GM18520 (cell line): ENCODE data around the gene PDE4D.
"Not testable (repeated sequence)": the region's sequence is repeated elsewhere in the genome, so short reads cannot be mapped to it uniquely, and the experiment has no call there.

Source experiments
- ATAC-seq: cut with Tn5 transposase; IDR thresholded peaks from one replicate; pipeline ENCODE4 v1.9.1; 2021; ENCODE audit not compliant: unreplicated experiment

Gene PDE4D

GRCh38 chr5:59800347-59800893 is 93.1 kb downstream of the PDE4D start:
- ATAC-seq, result no peak

- ATAC-seq, result peak; percentile 33
These were observed 93.7 kb downstream of the PDE4D start for GRCh38 chr5:59799668-59800346.

GRCh38 chr5:59798862-59799667 is 94.5 kb downstream of the PDE4D start:
- peak; percentile 54 for ATAC-seq

- ATAC-seq, result no peak
These were observed 98.4 kb downstream of the PDE4D start for GRCh38 chr5:59795141-59795540.

GRCh38 chr5:59792983-59793585 is 100.4 kb downstream of the PDE4D start:
- ATAC-seq, result no peak

GRCh38 chr5:59791617-59792016 is 101.9 kb downstream of the PDE4D start:
- ATAC-seq, result no peak

GRCh38 chr5:59790776-59791475 is 102.6 kb downstream of the PDE4D start:
- ATAC-seq, result peak; percentile 9

- peak; percentile 60 for ATAC-seq
These were observed 103.2 kb downstream of the PDE4D start for GRCh38 chr5:59790376-59790775.

GRCh38 chr5:59789894-59790293 is 103.6 kb downstream of the PDE4D start:
- ATAC-seq, result no peak

GRCh38 chr5:59789197-59789596 is 104.3 kb downstream of the PDE4D start:
- ATAC-seq, result no peak

- no peak for ATAC-seq
These were observed 107.2 kb downstream of the PDE4D start for GRCh38 chr5:59786334-59786805.

- no peak for ATAC-seq
These were observed 107.7 kb downstream of the PDE4D start for GRCh38 chr5:59785676-59786333.

- not testable (repeated sequence) for ATAC-seq
These were observed 108.8 kb downstream of the PDE4D start for GRCh38 chr5:59784708-59785107.

GRCh38 chr5:59783264-59783663 is 110.3 kb downstream of the PDE4D start:
- no peak for ATAC-seq

- ATAC-seq, result no peak
These were observed 110.7 kb downstream of the PDE4D start for GRCh38 chr5:59782856-59783255.

GRCh38 chr5:59779453-59779852 is 114.1 kb downstream of the PDE4D start:
- ATAC-seq, result no peak

GRCh38 chr5:59777028-59777427 is 116.5 kb downstream of the PDE4D start:
- ATAC-seq, result no peak

- no peak for ATAC-seq
These were observed 120.2 kb downstream of the PDE4D start for GRCh38 chr5:59773294-59773693.

GRCh38 chr5:59772757-59773156 is 120.8 kb downstream of the PDE4D start:
- ATAC-seq, result no peak

- ATAC-seq, result no peak
These were observed 121.3 kb downstream of the PDE4D start for GRCh38 chr5:59772206-59772605.
